ENCODE data around the gene MYH7B. TPM values are rescaled to one million over a fixed set of nuclear protein-coding genes. Genes with fewer than 3 reads are reported as not detected.

Gene MYH7B
- total RNA-seq, 5 donors from 2014 or later (not counting 1 experiment from before 2014, with no cell fraction given) = 0.48 to 0.76 (median 0.67) TPM

GRCh38 chr20:34997131-34997561 is 41.5 kb downstream of the MYH7B start:
- Mint-ChIP-seq H3K9me3 (no peaks in the 10 kb centered on the region), H3K4me3 (peak overlapping the region in 1 of 3 donors; percentile 12)
- 82% methylated on average over 33 of the region's 39 CpGs for WGBS (ENCODE audit: insufficient coverage)

GRCh38 chr20:34997774-34998173 is 42.1 kb downstream of the MYH7B start:
- Histone ChIP-seq H3K9me3 (no peaks in the 10 kb centered on the region), H3K27ac (ENCODE audit: low read length) (no peak overlapping the region), H3K4me1 (ENCODE audit: control insufficient read depth in 1 of 2, extremely low read depth in 1 of 2, insufficient read depth in 2 of 2, low read length in 2 of 2) (no peaks in the 10 kb centered on the region), H3K36me3 (ENCODE audit: control insufficient read depth in 2 of 2, extremely low read depth in 1 of 2, insufficient read depth in 1 of 2, low read length in 1 of 2) (peaks cover 28 to 63% of the 10 kb centered on the region in 2 donors), H3K4me3 (ENCODE audit: control insufficient read depth in 1 of 2, extremely low read depth in 1 of 2, low read length in 1 of 2) (no peak overlapping the region), H3K27me3 (replicated peaks in 1 of 2; ENCODE audit: control insufficient read depth in 2 of 2, extremely low read depth in 1 of 2, insufficient read depth in 2 of 2, low read length in 1 of 2) (no peaks in the 10 kb centered on the region)
- Mint-ChIP-seq H3K27me3 (no peaks in the 10 kb centered on the region), H3K9me3 (no peaks in the 10 kb centered on the region), H3K4me3 (peak overlapping the region in 1 of 3 donors; percentile 12), H3K36me3 (peaks cover 47% of the 10 kb centered on the region), H3K4me1 (peaks cover 5 to 10% (median 5%) of the 10 kb centered on the region in 3 donors), H3K27ac (peak overlapping the region in 1 of 2 donors; percentile 55)
- CTCF ChIA-PET = no interaction called here
- no peak for DNase-seq
- WGBS (ENCODE audit: insufficient coverage) = 93% methylated on average over 2 of the region's 2 CpGs
- ATAC-seq (replicated peaks in 1 of 4) = no peak
- POLR2A ChIA-PET = interaction anchor here in 1 of 2 donors (0.6 kb wide), 1 partner anchor 276 kb away, joined by 3 read pairs; no protein-coding TSS in a partner anchor

More at GRCh38 chr20:34997131-34997561, 41.5 kb downstream of the MYH7B start:
- H3K4me1 Mint-ChIP-seq = peaks cover 5 to 10% (median 5%) of the 10 kb centered on the region in 3 donors
- no peak overlapping the region for H3K27ac ChIP-seq (ENCODE audit: low read length)
- H3K27me3 ChIP-seq (replicated peaks in 1 of 2; ENCODE audit: control insufficient read depth in 2 of 2, extremely low read depth in 1 of 2, insufficient read depth in 2 of 2, low read length in 1 of 2) = no peaks in the 10 kb centered on the region
- DNase-seq (peak in 7 of 35 experiments; percentile 2 to 32 (median 14)), ATAC-seq (replicated peaks in 1 of 4) (peak in 3 of 4 experiments; percentile 28 to 58 (median 58))
- no peak overlapping the region for H3K4me3 ChIP-seq (ENCODE audit: control insufficient read depth in 1 of 2, extremely low read depth in 1 of 2, low read length in 1 of 2)
- H3K4me1 ChIP-seq (ENCODE audit: control insufficient read depth in 1 of 2, extremely low read depth in 1 of 2, insufficient read depth in 2 of 2, low read length in 2 of 2) = no peaks in the 10 kb centered on the region
- no peaks in the 10 kb centered on the region for H3K27me3 Mint-ChIP-seq
- H3K27ac Mint-ChIP-seq = no peak overlapping the region
- peaks cover 22 to 56% of the 10 kb centered on the region in 2 donors for H3K36me3 ChIP-seq (ENCODE audit: control insufficient read depth in 2 of 2, extremely low read depth in 1 of 2, insufficient read depth in 1 of 2, low read length in 1 of 2)
- no peaks in the 10 kb centered on the region for H3K9me3 ChIP-seq
- ChIA-PET POLR2A (interaction anchor here (0.5 to 0.6 kb wide), 2 partner anchors 116 to 750 kb away, joined by 3 to 7 read pairs; no protein-coding TSS in a partner anchor), CTCF (no interaction called here)
- H3K36me3 Mint-ChIP-seq = peaks cover 44% of the 10 kb centered on the region

GRCh38 chr20:34998331-34998950 is 42.8 kb downstream of the MYH7B start:
- no peak overlapping the region for H3K4me3 ChIP-seq (ENCODE audit: control insufficient read depth in 1 of 2, extremely low read depth in 1 of 2, low read length in 1 of 2)
- Mint-ChIP-seq H3K4me1 (peaks cover 5 to 10% (median 5%) of the 10 kb centered on the region in 3 donors), H3K27me3 (no peaks in the 10 kb centered on the region), H3K27ac (no peak overlapping the region), H3K9me3 (no peaks in the 10 kb centered on the region), H3K36me3 (peaks cover 50% of the 10 kb centered on the region), H3K4me3 (peak overlapping the region in 1 of 3 donors; percentile 12)
- WGBS (ENCODE audit: insufficient coverage) = 97% methylated on average over 28 of the region's 28 CpGs
- ChIA-PET CTCF (no interaction called here), POLR2A (interaction anchor here in 1 of 2 donors (0.5 to 0.6 kb wide), 2 partner anchors 275 to 1589 kb away, joined by 3 read pairs; no protein-coding TSS in a partner anchor)
- no peaks in the 10 kb centered on the region for H3K4me1 ChIP-seq (ENCODE audit: control insufficient read depth in 1 of 2, extremely low read depth in 1 of 2, insufficient read depth in 2 of 2, low read length in 2 of 2)
- no peaks in the 10 kb centered on the region for H3K27me3 ChIP-seq (replicated peaks in 1 of 2; ENCODE audit: control insufficient read depth in 2 of 2, extremely low read depth in 1 of 2, insufficient read depth in 2 of 2, low read length in 1 of 2)
- no peaks in the 10 kb centered on the region for H3K9me3 ChIP-seq
- no peak for DNase-seq
- ATAC-seq (replicated peaks in 1 of 4) = no peak
- no peak overlapping the region for H3K27ac ChIP-seq (ENCODE audit: low read length)
- peaks cover 32 to 66% of the 10 kb centered on the region in 2 donors for H3K36me3 ChIP-seq (ENCODE audit: control insufficient read depth in 2 of 2, extremely low read depth in 1 of 2, insufficient read depth in 1 of 2, low read length in 1 of 2)

- DNase-seq (no peak), ATAC-seq (replicated peaks in 1 of 4) (no peak)
- Mint-ChIP-seq H3K27ac (no peak overlapping the region), H3K9me3 (no peaks in the 10 kb centered on the region), H3K36me3 (peaks cover 53% of the 10 kb centered on the region), H3K27me3 (no peaks in the 10 kb centered on the region), H3K4me1 (peaks cover 5 to 10% (median 5%) of the 10 kb centered on the region in 3 donors), H3K4me3 (no peak overlapping the region)
- 97% methylated on average over 24 of the region's 25 CpGs for WGBS (ENCODE audit: insufficient coverage)
- H3K4me1 ChIP-seq (ENCODE audit: control insufficient read depth in 1 of 2, extremely low read depth in 1 of 2, insufficient read depth in 2 of 2, low read length in 2 of 2) = no peaks in the 10 kb centered on the region
- H3K4me3 ChIP-seq (ENCODE audit: control insufficient read depth in 1 of 2, extremely low read depth in 1 of 2, low read length in 1 of 2) = no peak overlapping the region
- H3K27me3 ChIP-seq (replicated peaks in 1 of 2; ENCODE audit: control insufficient read depth in 2 of 2, extremely low read depth in 1 of 2, insufficient read depth in 2 of 2, low read length in 1 of 2) = no peaks in the 10 kb centered on the region
- H3K36me3 ChIP-seq (ENCODE audit: control insufficient read depth in 2 of 2, extremely low read depth in 1 of 2, insufficient read depth in 1 of 2, low read length in 1 of 2) = peaks cover 32 to 66% of the 10 kb centered on the region in 2 donors
- no peaks in the 10 kb centered on the region for H3K9me3 ChIP-seq
- POLR2A ChIA-PET = interaction anchor here in 1 of 2 donors (0.5 kb wide), 1 partner anchor 1589 kb away, joined by 3 read pairs; no protein-coding TSS in a partner anchor
- CTCF ChIA-PET = no interaction called here
- H3K27ac ChIP-seq (ENCODE audit: low read length) = no peak overlapping the region
Measured at GRCh38 chr20:34999021-34999451, 43.4 kb downstream of the MYH7B start.

GRCh38 chr20:34999782-35000181 is 44.1 kb downstream of the MYH7B start:
- Histone ChIP-seq H3K4me3 (ENCODE audit: control insufficient read depth in 1 of 2, extremely low read depth in 1 of 2, low read length in 1 of 2) (no peak overlapping the region), H3K9me3 (no peaks in the 10 kb centered on the region), H3K27me3 (replicated peaks in 1 of 2; ENCODE audit: control insufficient read depth in 2 of 2, extremely low read depth in 1 of 2, insufficient read depth in 2 of 2, low read length in 1 of 2) (no peaks in the 10 kb centered on the region), H3K4me1 (ENCODE audit: control insufficient read depth in 1 of 2, extremely low read depth in 1 of 2, insufficient read depth in 2 of 2, low read length in 2 of 2) (no peaks in the 10 kb centered on the region), H3K36me3 (ENCODE audit: control insufficient read depth in 2 of 2, extremely low read depth in 1 of 2, insufficient read depth in 1 of 2, low read length in 1 of 2) (peaks cover 32 to 69% of the 10 kb centered on the region in 2 donors), H3K27ac (ENCODE audit: low read length) (no peak overlapping the region)
- Mint-ChIP-seq H3K27me3 (no peaks in the 10 kb centered on the region), H3K4me1 (peaks cover 5 to 10% (median 5%) of the 10 kb centered on the region in 3 donors), H3K27ac (no peak overlapping the region), H3K36me3 (peaks cover 57% of the 10 kb centered on the region), H3K4me3 (no peak overlapping the region), H3K9me3 (no peaks in the 10 kb centered on the region)
- ATAC-seq (replicated peaks in 1 of 4) (no peak), DNase-seq (no peak)
- WGBS (ENCODE audit: insufficient coverage) = 91% methylated on average over 8 of the region's 10 CpGs
- CTCF ChIA-PET = no interaction called here
- POLR2A ChIA-PET = no interaction called here

- WGBS (ENCODE audit: insufficient coverage) = 98% methylated on average over 26 of the region's 28 CpGs
- H3K36me3 Mint-ChIP-seq = peaks cover 58% of the 10 kb centered on the region
- POLR2A ChIA-PET = no interaction called here
- Histone ChIP-seq H3K9me3 (no peaks in the 10 kb centered on the region), H3K36me3 (ENCODE audit: control insufficient read depth in 2 of 2, extremely low read depth in 1 of 2, insufficient read depth in 1 of 2, low read length in 1 of 2) (peaks cover 29 to 72% of the 10 kb centered on the region in 2 donors), H3K27me3 (replicated peaks in 1 of 2; ENCODE audit: control insufficient read depth in 2 of 2, extremely low read depth in 1 of 2, insufficient read depth in 2 of 2, low read length in 1 of 2) (no peaks in the 10 kb centered on the region), H3K27ac (ENCODE audit: low read length) (no peak overlapping the region), H3K4me3 (ENCODE audit: control insufficient read depth in 1 of 2, extremely low read depth in 1 of 2, low read length in 1 of 2) (no peak overlapping the region), H3K4me1 (ENCODE audit: control insufficient read depth in 1 of 2, extremely low read depth in 1 of 2, insufficient read depth in 2 of 2, low read length in 2 of 2) (no peaks in the 10 kb centered on the region)
- CTCF ChIA-PET = interaction anchor here in 1 of 2 donors (0.5 kb wide), 1 partner anchor 47 kb away, joined by 3 read pairs; no protein-coding TSS in a partner anchor
- no peak overlapping the region for H3K4me3 Mint-ChIP-seq
- no peak for DNase-seq
- peaks cover 5 to 10% (median 5%) of the 10 kb centered on the region in 3 donors for H3K4me1 Mint-ChIP-seq
- H3K27ac Mint-ChIP-seq = no peak overlapping the region
- H3K27me3 Mint-ChIP-seq = no peaks in the 10 kb centered on the region
- no peak for ATAC-seq (replicated peaks in 1 of 4)
- H3K9me3 Mint-ChIP-seq = no peaks in the 10 kb centered on the region
Measured at GRCh38 chr20:35000311-35000921, 44.7 kb downstream of the MYH7B start.

All from T-cell (primary cell).